ENCODE measurements around the gene VASP.
"Not testable (repeated sequence)": the region's sequence is repeated elsewhere in the genome, so short reads cannot be mapped to it uniquely, and the experiment has no call there.

VASP gene

DNA sequence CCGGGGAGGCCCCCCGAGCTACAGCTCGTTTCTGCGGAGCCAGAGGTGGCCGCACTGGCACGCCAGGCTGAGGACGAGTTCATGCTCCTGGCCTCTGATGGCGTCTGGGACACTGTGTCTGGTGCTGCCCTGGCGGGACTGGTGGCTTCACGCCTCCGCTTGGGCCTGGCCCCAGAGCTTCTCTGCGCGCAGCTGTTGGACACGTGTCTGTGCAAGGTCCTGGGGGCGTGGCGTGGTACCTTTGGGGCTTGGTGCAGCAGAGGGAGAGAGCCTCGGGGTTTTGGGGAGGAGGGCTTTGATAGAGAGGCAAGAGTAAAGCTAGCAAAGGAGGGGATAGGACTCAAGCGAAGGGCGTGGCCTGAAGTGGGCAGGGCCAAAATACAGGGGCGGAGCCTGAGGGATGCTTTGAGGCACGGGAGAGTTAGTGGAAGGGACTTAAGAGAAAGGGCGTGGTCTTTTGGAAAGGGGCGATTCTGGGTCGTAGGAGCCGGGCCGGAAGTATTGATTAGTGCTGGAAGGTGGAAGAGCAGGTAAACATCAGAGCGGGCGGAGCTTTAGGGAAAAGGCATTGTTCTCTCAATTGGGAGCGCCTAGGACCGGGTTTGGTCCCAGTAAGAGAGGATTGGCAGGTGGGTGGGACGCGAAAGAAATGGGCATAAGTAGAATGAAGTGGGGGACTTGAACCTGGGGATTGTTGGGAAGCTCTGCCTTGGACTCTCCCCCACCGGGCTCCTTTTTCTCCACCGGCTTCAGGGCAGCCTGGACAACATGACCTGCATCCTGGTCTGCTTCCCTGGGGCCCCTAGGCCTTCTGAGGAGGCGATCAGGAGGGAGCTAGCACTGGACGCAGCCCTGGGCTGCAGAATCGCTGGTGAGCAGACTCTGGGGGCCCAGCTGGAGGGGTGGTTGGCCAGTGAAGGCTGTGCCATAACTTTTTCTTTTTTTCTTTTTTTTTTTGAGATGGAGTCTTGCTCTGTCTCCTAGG lies 7.8 kb upstream of the VASP start:
- DNase-seq, result peak; percentile 56

- DNase-seq, result no peak
These were observed 6.2 kb upstream of the VASP start for GRCh38 chr19:45500918-45501729.

GRCh38 chr19:45501730-45502014 lies 5.6 kb upstream of the VASP start:
- no peak for DNase-seq

DNA sequence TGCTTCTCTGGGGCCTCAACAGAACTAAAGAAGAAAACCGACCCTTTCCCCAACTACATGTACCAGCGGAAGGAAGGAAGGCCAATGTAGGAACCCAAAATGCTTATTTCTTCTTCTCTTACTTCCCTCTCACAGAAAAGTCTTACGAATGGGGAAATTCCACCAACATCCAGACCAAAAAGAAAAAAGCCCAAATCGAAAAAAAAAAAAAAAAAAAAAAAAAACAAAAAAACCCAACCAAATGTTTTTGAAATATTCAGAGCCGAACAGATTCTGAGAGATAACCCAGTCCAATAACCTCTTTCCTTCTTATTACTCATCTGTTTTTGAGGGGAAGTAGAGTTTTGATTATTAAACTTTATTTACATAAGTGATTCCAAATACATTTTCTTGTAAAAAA lies 5.2 kb upstream of the VASP start:
- no peak for DNase-seq

GRCh38 chr19:45503909-45504308 lies 3.4 kb upstream of the VASP start:
- no peak for DNase-seq

DNA sequence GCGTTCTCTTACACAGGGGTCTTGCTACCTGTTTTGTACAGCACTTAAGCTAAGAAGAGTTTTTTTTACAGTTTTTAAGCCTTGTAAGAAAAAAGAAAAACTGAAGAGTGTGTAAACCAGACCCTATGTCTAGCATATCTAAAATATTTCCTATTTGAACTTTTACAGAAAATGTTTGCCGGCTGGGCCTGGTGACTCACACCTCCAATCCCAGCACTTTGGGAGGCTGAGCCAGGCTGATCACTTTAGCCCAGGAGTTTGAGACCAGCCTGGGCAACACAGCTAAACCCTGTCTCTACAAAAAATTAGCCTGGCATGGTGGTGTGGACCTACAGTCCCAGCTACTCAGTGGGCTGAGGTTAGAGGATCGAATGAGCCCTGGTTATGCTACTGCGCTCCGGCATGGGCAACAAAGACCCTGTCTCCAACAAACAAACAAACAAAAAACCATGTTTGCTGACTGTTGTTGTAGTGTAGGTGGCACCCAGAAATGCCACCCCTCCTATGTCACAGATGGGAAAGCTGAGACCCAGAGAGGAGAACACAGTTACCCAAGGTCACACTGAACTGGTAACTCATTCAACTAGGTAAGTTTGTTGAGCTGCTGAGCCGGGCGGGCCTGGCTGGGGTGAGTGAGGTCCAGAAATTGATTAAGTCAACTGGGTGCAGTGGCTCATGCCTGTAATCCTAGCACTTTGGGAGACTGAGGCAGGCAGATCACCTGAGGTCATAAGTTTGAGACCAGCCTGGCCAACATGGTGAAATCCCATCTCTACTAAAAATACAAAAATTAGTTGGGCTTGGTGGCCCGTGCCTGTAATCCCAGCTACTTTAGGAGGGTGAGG lies 1.9 kb upstream of the VASP start:
- peak; percentile 54 for DNase-seq

DNA sequence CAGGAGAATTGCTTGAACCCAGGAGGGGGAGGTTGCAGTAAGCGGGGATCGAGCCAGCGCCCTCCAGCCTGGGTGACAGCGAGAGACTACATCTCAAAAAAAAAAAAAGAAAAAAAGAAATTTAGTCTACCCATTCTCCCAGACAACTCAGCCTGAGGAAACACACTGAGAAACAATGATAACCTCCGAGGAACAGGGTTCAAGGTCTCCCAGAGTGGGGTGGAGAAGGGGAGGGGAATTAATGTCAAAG lies 1.4 kb upstream of the VASP start:
- DNase-seq, result no peak

- peak; percentile 93 for DNase-seq
These were observed 862 bp upstream of the VASP start for GRCh38 chr19:45506246-45506988.

GRCh38 chr19:45507872-45508416 lies 665 bp downstream of the VASP start:
- DNase-seq, result peak; percentile 31

DNA sequence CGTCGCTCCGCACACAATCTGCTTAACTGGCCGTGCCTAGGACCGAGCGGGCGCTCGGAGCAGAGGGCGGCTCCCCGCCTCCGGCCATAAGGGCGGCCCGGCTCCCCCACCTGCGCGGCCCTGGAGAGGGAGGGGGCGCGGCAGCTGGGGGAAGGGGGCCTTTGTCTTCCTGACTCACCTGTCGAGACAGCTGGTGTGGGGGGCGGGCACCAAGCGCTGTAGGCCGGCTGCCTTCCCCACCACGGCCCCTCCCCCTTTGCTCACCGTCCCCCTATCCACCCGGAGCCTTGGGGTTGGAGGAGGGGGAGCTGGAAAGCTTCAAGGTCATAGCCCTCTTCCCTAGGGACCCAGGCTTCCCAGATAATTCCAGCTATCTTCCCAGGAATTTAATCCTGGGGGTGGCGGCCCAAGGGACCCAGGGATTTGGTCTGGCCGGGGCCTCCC lies 1.2 kb downstream of the VASP start:
- DNase-seq, result peak; percentile 38

DNA sequence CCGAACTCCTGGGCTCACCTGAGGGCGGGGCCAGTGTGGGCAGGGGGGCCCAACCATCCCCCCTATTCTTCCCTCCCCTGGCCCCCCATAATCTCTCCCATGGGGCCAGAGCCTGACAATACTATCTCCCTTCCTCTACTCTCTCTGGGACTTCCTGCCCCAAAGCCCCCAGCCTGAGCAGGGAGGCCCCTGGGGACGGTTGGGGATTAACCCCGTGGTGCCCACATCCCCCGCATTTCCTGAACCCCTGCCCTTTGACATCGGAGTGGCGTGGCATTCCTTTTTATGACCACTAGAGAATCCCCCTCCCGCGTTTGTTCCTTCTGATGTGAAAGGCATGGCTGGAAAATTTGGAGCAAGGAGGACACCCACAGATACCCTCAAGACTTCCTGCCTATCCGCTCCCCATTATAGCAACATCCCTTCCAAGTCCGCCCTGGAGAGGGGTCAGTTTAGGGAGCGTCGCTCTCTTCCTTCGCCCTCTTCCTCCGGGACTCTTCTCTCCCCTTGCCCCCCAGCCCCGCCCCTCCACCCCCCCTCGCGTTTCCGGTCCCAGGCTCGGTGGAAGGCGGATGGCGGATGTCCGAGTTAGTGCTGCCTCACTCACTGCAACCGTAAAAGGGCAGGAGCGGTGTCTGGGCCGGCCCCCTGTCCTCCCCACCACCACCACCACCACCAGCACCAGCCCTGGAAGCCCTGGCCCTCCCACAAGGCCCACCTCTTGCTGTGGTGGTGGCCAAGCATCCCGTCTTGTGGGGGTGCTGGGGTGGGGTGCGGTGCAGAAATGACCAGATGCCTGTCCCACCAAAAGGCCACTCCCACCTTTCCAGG lies 1.8 kb downstream of the VASP start:
- DNase-seq, result peak; percentile 84

GRCh38 chr19:45509692-45510015 lies 2.4 kb downstream of the VASP start:
- no peak for DNase-seq

GRCh38 chr19:45510352-45510751 lies 3.1 kb downstream of the VASP start:
- DNase-seq, result not testable (repeated sequence)

DNA sequence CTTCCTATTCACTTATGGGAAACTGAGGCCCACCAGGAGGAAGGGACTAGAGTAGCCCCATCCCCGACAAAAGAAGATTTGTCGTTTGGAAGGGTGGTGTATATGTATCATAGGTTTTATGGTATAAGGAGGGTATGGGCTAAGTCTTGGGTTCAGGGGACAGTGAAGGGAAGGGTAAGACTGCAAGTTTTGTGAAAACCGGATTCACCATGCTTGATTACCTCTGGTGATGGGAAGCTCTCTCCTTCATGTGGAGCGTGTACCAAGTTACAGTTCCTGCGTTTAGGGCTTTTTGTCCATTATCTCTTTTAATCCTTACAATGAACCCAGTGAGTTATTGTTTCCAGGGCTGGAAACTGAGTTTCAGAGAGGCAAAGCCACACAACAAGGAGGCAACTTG lies 3.8 kb downstream of the VASP start:
- no peak for DNase-seq

DNA sequence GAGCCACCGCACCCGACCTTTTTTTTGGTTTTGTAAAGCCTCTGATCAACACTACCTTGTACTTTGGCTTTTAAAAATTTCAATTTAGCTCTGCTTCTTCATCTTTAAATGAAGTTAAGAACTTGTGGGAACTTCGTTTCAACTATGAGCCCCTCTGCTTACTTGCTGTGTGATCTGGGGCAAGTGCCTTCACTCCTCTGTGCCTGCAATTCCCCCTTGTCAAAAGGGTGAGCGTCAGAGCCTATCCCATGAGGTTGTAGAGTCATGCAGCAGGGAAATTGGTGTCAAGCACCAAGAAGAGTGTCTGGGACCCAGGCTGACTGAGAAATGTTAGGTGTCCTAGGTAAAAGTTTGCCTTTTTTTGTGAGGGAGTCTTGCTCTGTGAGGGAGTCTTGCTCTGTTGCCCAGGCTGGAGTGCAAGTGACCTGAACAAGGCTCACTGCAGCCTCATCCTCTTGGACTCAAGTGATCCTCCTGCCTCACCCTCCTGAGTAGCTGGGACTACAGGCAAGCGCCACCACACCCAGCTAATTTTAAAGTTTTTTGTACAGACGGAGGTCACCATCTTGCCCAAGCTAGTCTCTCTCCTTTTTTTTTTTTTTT lies 5.7 kb downstream of the VASP start:
- DNase-seq, result no peak

DNA sequence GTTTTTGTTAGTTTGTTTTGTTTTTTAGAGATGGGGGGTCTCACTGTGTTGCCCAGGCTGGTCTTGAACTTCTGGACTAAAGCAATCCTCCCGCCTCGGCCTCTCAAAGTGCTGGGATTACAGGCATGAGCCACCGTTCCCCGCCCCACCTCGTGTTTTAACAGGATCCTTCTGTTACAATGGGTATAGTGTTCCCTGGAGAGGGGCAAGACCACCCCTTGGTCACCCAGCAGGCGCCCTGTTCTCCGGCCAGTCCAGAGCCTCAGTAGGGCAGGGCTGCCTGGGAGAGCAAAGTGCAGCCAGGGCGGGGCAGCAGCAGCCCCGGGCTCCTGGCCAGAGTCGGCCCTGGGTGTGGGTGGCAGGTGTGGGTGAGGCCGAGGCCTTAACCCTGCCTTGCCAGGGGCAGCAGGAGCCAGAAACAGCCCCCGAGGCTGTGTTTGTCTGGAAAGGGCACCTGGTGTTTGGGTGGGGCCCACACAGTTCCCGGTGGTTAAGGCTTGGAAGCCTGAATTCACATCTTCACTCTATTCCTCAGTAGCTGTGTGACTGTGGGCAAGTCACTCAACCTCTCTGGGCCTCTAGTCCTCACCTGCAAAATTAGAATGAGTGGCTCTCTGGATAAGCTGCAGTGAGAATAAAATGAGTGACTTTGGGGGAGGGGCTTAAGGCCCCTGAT lies 7.2 kb downstream of the VASP start:
- DNase-seq, result no peak

DNA sequence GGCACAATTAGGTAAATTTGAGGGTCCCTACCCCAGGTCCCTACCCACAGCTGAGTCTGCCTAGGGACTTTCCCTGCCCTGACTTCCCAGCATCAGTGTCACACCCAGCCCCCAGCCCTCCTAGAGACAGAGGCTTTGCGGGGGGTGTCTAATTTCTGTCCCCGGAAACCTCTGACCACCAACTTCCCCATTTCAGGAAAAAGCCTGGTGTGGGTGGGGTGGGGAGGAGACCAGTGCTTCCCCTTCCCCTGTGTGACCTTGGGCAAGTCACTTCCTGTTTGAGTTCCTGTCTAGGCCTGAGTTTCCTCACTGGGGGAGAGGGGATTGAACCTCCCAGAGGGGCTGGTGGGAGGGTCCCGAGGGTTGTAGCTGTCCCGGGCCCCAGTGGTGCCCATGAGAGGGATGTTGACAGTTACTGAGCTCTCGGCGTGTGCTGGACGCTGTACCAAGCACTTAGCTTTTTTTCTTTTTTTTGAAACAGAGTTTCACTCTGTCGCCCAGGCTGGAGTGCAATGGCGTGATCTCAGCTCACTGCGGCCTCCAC lies 7.9 kb downstream of the VASP start:
- no peak for DNase-seq

DNA sequence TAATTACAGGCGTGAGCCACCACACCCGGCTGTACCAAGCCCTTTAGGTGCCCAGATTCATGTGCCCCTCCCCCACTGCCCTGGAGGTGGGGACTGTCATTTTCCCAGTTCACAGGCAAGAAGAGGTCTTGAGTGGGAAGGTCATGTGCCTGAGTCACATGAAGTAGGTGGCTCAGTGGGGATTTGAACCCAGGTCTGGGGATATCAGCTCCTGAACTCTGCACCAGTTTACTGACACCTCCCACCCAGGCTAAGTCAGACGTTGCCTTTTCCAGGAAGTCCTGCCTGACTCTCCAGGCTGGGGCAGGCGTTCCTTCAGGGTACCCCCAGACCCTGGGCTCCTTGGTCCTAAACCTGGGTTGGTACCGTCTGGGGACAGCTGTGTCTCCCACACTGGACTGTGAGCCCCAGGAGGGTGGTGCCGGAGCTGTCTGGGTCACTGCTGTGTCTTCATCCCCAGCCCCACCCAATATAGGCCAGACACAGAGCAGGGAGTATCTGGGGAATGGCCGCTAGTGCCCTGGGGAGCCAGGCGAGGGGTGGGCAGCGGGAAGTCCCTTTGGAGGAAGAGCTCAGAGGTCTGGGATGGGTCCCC lies 8.6 kb downstream of the VASP start:
- DNase-seq, result no peak

DNA sequence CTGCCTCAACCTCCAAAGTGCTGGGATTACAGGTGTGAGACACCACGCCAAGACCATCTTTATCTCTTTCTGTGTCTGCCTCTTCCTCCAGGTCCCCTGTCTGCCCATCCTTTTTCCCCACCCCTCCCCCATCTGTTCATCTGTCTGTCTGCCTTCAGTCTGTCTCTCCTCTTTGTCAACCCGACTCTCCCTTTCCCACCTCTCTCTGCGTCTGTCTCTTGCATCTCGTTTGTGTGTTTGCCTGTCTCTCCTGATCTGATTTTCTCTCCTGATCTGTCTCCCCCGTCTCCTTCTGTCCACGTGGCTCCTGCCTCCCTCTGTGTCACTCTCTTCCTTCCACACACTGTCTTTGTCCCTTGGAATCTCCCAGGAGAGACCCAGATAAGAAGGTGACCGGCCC lies 10.0 kb downstream of the VASP start:
- no peak for DNase-seq
